ENCODE data around the gene SLC35D2. TPM values are rescaled to one million over a fixed set of nuclear protein-coding genes. Genes with fewer than 3 reads are reported as not detected.

SLC35D2 gene
- total RNA-seq, 1 experiment from 2014 or later = 19.0 TPM

GRCh38 chr9:96411129-96411838 is 27.8 kb upstream of the SLC35D2 start:
- peaks cover 5% of the 10 kb centered on the region; the same call in 1 of the 2 replicates for H3K4me1 ChIP-seq (ENCODE audit: insufficient read depth, low read length)
- H3K23ac ChIP-seq (ENCODE audit: insufficient read length, low read depth, low read length) = no peak overlapping the region
- H3K27me3 ChIP-seq (ENCODE audit: insufficient read depth, low read length) = no peaks in the 10 kb centered on the region
- H3K23me2 ChIP-seq (ENCODE audit: insufficient read length, low read depth, low read length, poor library complexity, severe bottlenecking) = no peaks in the 10 kb centered on the region
- H3K4me1 Mint-ChIP-seq = peaks cover 39 to 40% of the 10 kb centered on the region in 2 experiments
- peaks cover 8% of the 10 kb centered on the region; the same call in 1 of the 2 replicates for H3K79me2 ChIP-seq (ENCODE audit: insufficient read depth, low read length)
- H2AFZ ChIP-seq (ENCODE audit: low read length) = no peak overlapping the region
- H4K5ac ChIP-seq (ENCODE audit: insufficient read length, low read depth, low read length) = no peak overlapping the region
- no peak overlapping the region for H3K9ac ChIP-seq (ENCODE audit: extremely low read depth, insufficient read length, low read length)
- no peaks in the 10 kb centered on the region; a peak in 1 of 5 replicates for H3K9me3 Mint-ChIP-seq
- no peak overlapping the region for H3K4ac ChIP-seq (ENCODE audit: low read depth, low read length)
- no peak overlapping the region for H3T11ph ChIP-seq (ENCODE audit: low read length)
- no peak overlapping the region for H2BK120ac ChIP-seq (ENCODE audit: low read depth, low read length, poor library complexity, severe bottlenecking)
- TF ChIP-seq CTCF (conservative IDR thresholded peaks at IDR 0.05) = no peak
- H2BK5ac ChIP-seq (ENCODE audit: insufficient read length, low read length) = no peak overlapping the region
- no peak overlapping the region for H3K27ac ChIP-seq (ENCODE audit: insufficient read length, low read depth, low read length)
- no peaks in the 10 kb centered on the region for H4K20me1 ChIP-seq (ENCODE audit: control insufficient read depth, insufficient read depth, insufficient read length)
- H3K27ac Mint-ChIP-seq = no peak overlapping the region
- no peak overlapping the region for H2BK12ac ChIP-seq (ENCODE audit: insufficient read length, low read depth, low read length)
- H3K4me2 ChIP-seq (ENCODE audit: insufficient read depth, insufficient read length, low read length) = no peak overlapping the region
- no peak overlapping the region for H3K4me3 Mint-ChIP-seq
- H3K56ac ChIP-seq (ENCODE audit: insufficient read length, low read depth, low read length) = no peak overlapping the region
- H3K79me1 ChIP-seq (ENCODE audit: insufficient read depth, low read depth, low read length, poor library complexity, severe bottlenecking) = peaks cover 6% of the 10 kb centered on the region
- no CpG with 5 or more reads among the region's 5 CpGs for WGBS (ENCODE audit: extremely low coverage, insufficient read length, low lambda C conversion rate)
- no peaks in the 10 kb centered on the region for H3K9me3 ChIP-seq (ENCODE audit: control insufficient read depth, low read depth, low read length)
- H3K36me3 Mint-ChIP-seq (ENCODE audit: insufficient read depth in 1 of 3, low read depth in 3 of 3) = peaks cover 3 to 16% (median 4%) of the 10 kb centered on the region in 3 experiments; a peak in 3 of 7 replicates
- no peak for DNase-seq
- H2AK5ac ChIP-seq (ENCODE audit: insufficient read length, low read length) = no peak overlapping the region
- H4K8ac ChIP-seq (replicated peaks; ENCODE audit: insufficient read length, low read depth, low read length) = no peak overlapping the region
- no peak overlapping the region for H3K14ac ChIP-seq (ENCODE audit: insufficient read depth, low read length)
- no peak overlapping the region for H4K91ac ChIP-seq (ENCODE audit: insufficient read length, low read depth, low read length)
- no peak overlapping the region for H3K18ac ChIP-seq (ENCODE audit: insufficient read length, low read depth, low read length)
- H3K27me3 Mint-ChIP-seq (ENCODE audit: low read depth) = no peaks in the 10 kb centered on the region
- no peak overlapping the region for H2BK20ac ChIP-seq (ENCODE audit: low read depth, low read length, poor library complexity, severe bottlenecking)
- no peak overlapping the region for H2BK15ac ChIP-seq (ENCODE audit: low read depth, low read length)
